ENCODE data around the gene SLC13A5. TPM values are rescaled to one million over a fixed set of nuclear protein-coding genes. Genes with fewer than 3 reads are reported as not detected.
"Not testable (repeated sequence)": the region's sequence is repeated elsewhere in the genome, so short reads cannot be mapped to it uniquely, and the experiment has no call there.

The SLC13A5 gene
- total and polyA plus RNA-seq, 5 experiments from 2014 or later = 0.43 TPM; not detected in 4

DNA sequence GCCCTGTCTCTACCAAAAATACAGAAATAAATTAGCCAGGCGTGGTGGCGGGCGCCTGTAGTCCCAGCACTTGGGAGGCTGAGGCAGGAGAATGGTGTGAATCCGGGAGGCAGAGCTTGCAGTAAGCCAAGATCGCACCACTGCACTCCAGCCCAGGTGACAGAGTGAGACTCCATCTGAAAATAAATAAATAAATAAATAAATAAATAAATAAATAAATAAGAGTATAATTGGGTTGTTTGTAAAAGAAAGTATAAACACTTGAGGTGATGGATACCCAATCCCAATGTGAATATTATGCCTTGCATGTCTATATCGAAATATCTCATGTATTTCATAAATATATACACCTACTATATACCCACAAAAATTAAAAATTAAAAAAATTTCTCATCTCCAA lies 33.5 kb upstream of the SLC13A5 start:
- H3K36me3 Mint-ChIP-seq, ATAC-seq, DNase-seq, H3K27ac Mint-ChIP-seq, H3K4me3 Mint-ChIP-seq, POLR2A ChIA-PET, H3K4me1 Mint-ChIP-seq: not testable (repeated sequence)
- Mint-ChIP-seq H3K27me3 (peaks cover 4 to 30% (median 11%) of the 10 kb centered on the region in 5 donors), H3K9me3 (peaks cover 0 to 11% (median 0%) of the 10 kb centered on the region in 9 donors)

GRCh38 chr17:6729531-6729930 lies 16.4 kb upstream of the SLC13A5 start:
- peaks cover 0 to 2% (median 0%) of the 10 kb centered on the region in 4 donors for H3K4me1 Mint-ChIP-seq
- ATAC-seq (no peak), DNase-seq (no peak)
- POLR2A ChIA-PET = no interaction called here
- H3K27me3 Mint-ChIP-seq = peaks cover 11 to 26% (median 14%) of the 10 kb centered on the region in 5 donors
- H3K27ac Mint-ChIP-seq = no peak overlapping the region
- no peak overlapping the region for H3K4me3 Mint-ChIP-seq
- H3K9me3 Mint-ChIP-seq = no peaks in the 10 kb centered on the region
- H3K36me3 Mint-ChIP-seq = no peaks in the 10 kb centered on the region

DNA sequence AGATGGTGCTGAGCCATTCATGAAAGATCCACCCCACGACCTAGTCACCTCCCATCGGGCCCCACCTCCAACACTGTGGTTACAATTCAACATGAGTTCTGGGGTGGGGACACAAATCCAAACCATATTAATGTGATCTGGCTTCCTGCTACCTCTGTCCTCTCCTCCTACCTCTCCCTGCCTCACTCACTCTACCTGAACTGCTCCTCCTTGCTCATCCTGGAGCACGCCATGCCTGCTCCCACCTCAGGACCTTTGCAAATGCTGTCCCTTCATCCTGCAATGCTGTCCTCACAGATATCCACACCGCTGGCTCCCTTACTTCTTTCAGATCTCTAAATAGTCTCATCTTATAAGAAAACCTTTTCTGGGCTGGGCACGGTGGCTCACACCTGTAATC lies 10.8 kb upstream of the SLC13A5 start:
- Mint-ChIP-seq H3K4me1 (peaks cover 0 to 4% (median 0%) of the 10 kb centered on the region in 4 donors), H3K4me3 (no peak overlapping the region), H3K36me3 (no peaks in the 10 kb centered on the region), H3K27ac (peak overlapping the region in 1 of 10 donors; percentile 35), H3K9me3 (no peaks in the 10 kb centered on the region), H3K27me3 (peaks cover 33 to 67% (median 47%) of the 10 kb centered on the region in 5 donors)
- DNase-seq (no peak), ATAC-seq (no peak)
- POLR2A ChIA-PET = interaction anchor here (0.7 kb wide), 1 partner anchor 89 kb away, joined by 3 read pairs; no protein-coding TSS in a partner anchor

DNA sequence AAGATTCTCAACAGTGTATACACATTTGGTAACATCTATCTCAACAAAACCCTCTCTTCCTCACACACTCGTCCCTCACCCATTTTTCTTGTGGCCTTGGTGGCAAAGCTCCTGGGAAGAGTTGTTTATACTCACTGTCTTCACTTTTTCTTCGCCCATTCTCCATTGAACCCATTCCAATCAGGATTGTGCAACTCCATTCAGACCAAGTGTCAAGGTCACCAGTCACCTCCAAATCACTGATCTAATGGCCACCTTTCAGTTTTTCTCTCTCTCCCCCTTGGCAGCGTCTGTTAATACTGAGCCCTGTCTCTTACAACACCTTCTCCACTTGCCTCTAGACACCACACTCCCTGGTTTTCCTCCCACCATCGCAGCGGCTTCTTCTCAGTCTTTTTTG lies 8.6 kb upstream of the SLC13A5 start:
- no peak for DNase-seq
- peaks cover 0 to 4% (median 0%) of the 10 kb centered on the region in 4 donors for H3K4me1 Mint-ChIP-seq
- POLR2A ChIA-PET = no interaction called here
- H3K36me3 Mint-ChIP-seq = peaks cover 0 to 2% (median 2%) of the 10 kb centered on the region in 3 donors
- peaks cover 37 to 75% (median 59%) of the 10 kb centered on the region in 5 donors for H3K27me3 Mint-ChIP-seq
- ATAC-seq = no peak
- H3K4me3 Mint-ChIP-seq = no peak overlapping the region
- no peak overlapping the region for H3K27ac Mint-ChIP-seq
- peaks cover 0 to 10% (median 0%) of the 10 kb centered on the region in 9 donors for H3K9me3 Mint-ChIP-seq

GRCh38 chr17:6716736-6717135 lies 3.6 kb upstream of the SLC13A5 start:
- ATAC-seq (no peak), DNase-seq (no peak)
- no peak overlapping the region for H3K27ac Mint-ChIP-seq
- peaks cover 10 to 23% (median 20%) of the 10 kb centered on the region in 4 donors for H3K4me1 Mint-ChIP-seq
- peaks cover 35 to 86% (median 62%) of the 10 kb centered on the region in 5 donors for H3K27me3 Mint-ChIP-seq
- POLR2A ChIA-PET = no interaction called here
- H3K4me3 Mint-ChIP-seq = no peak overlapping the region
- peaks cover 0 to 18% (median 4%) of the 10 kb centered on the region in 9 donors for H3K9me3 Mint-ChIP-seq
- peaks cover 0 to 13% (median 4%) of the 10 kb centered on the region in 3 donors for H3K36me3 Mint-ChIP-seq

DNA sequence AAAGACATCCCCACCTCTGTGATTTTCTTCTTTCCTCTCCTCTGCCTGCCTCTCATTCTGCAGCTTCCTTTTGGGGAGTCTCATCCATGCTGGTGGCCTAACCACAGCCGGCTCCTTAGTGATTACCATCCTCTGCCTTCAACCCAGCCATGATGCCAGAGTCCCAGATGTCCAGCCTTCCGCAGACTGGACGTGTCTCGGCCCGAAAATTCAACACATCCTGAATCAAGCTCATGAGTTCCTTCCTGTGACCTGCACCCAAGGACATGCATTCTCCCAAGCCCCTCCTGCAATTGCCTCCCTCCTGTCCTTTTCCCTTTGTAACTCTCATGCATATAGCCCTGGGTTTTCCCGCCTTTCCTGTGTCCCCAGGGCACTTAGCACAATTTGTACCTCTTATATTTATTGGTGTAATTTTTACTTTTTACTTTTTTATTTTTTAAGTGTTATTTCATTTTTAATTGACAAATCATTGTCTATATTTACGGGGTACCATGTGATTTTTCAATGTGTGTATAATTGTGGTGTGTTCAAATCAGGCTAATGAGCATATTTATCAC lies 1.2 kb upstream of the SLC13A5 start:
- Mint-ChIP-seq H3K9me3 (peaks cover 0 to 18% (median 4%) of the 10 kb centered on the region in 9 donors), H3K27me3 (peaks cover 36 to 86% (median 66%) of the 10 kb centered on the region in 5 donors), H3K36me3 (peaks cover 0 to 13% (median 4%) of the 10 kb centered on the region in 3 donors), H3K27ac (no peak overlapping the region), H3K4me1 (peaks cover 12 to 23% (median 22%) of the 10 kb centered on the region in 4 donors), H3K4me3 (peak overlapping the region in 9 of 10 donors; percentile 30 to 79 (median 67))
- ATAC-seq = no peak
- no peak for DNase-seq
- POLR2A ChIA-PET = no interaction called here

DNA sequence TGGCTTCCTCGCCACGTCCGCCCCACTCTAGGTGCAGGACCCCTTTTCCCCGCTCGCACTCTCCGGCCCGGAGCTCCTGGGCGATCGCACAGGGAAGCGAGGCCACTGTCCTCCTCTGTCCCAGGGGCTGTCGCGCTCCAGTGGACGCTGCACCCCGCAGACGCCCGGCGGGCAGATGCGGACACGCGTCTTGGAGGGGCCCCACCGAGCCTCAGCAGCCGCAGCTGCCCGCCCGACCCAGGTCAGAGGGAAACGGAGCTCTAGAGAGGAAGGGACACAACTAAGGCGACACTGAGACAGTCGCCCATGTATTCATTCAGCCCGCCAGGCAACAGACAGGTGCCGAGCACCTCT lies 726 bp upstream of the SLC13A5 start:
- Mint-ChIP-seq H3K27ac (no peak overlapping the region), H3K36me3 (peaks cover 0 to 13% (median 4%) of the 10 kb centered on the region in 3 donors), H3K4me1 (peaks cover 12 to 23% (median 22%) of the 10 kb centered on the region in 4 donors), H3K27me3 (peaks cover 37 to 86% (median 65%) of the 10 kb centered on the region in 5 donors), H3K4me3 (peak overlapping the region in 6 of 10 donors; percentile 19 to 79 (median 65)), H3K9me3 (peaks cover 0 to 18% (median 4%) of the 10 kb centered on the region in 9 donors)
- POLR2A ChIA-PET = no interaction called here
- DNase-seq = no peak
- ATAC-seq = no peak

GRCh38 chr17:6712854-6713129 lies 377 bp downstream of the SLC13A5 start:
- H3K4me1 Mint-ChIP-seq = peaks cover 12 to 23% (median 22%) of the 10 kb centered on the region in 4 donors
- peaks cover 0 to 13% (median 4%) of the 10 kb centered on the region in 3 donors for H3K36me3 Mint-ChIP-seq
- H3K27me3 Mint-ChIP-seq = peaks cover 42 to 92% (median 68%) of the 10 kb centered on the region in 5 donors
- POLR2A ChIA-PET = no interaction called here
- peaks cover 0 to 15% (median 4%) of the 10 kb centered on the region in 9 donors for H3K9me3 Mint-ChIP-seq
- ATAC-seq (no peak), DNase-seq (no peak)
- H3K4me3 Mint-ChIP-seq = peak overlapping the region in 9 of 10 donors; percentile 47 to 83 (median 68)
- H3K27ac Mint-ChIP-seq = no peak overlapping the region

GRCh38 chr17:6712058-6712853 lies 913 bp downstream of the SLC13A5 start:
- Mint-ChIP-seq H3K4me3 (peak overlapping the region in 9 of 10 donors; percentile 47 to 83 (median 70)), H3K27ac (no peak overlapping the region), H3K9me3 (peaks cover 0 to 11% (median 4%) of the 10 kb centered on the region in 9 donors), H3K27me3 (peaks cover 45 to 92% (median 69%) of the 10 kb centered on the region in 5 donors), H3K4me1 (peaks cover 12 to 23% (median 22%) of the 10 kb centered on the region in 4 donors), H3K36me3 (peaks cover 0 to 13% (median 2%) of the 10 kb centered on the region in 3 donors)
- ATAC-seq (no peak), DNase-seq (no peak)
- POLR2A ChIA-PET = no interaction called here

GRCh38 chr17:6711681-6712057 lies 1.5 kb downstream of the SLC13A5 start:
- Mint-ChIP-seq H3K36me3 (peaks cover 0 to 11% (median 2%) of the 10 kb centered on the region in 3 donors), H3K9me3 (peaks cover 0 to 7% (median 4%) of the 10 kb centered on the region in 9 donors), H3K27me3 (peaks cover 46 to 97% (median 72%) of the 10 kb centered on the region in 5 donors), H3K4me1 (peaks cover 12 to 23% (median 22%) of the 10 kb centered on the region in 4 donors), H3K4me3 (no peak overlapping the region), H3K27ac (no peak overlapping the region)
- no peak for ATAC-seq
- no peak for DNase-seq
- POLR2A ChIA-PET = no interaction called here

- no peak for ATAC-seq
- Mint-ChIP-seq H3K27me3 (peaks cover 44 to 96% (median 72%) of the 10 kb centered on the region in 5 donors), H3K4me3 (peak overlapping the region in 1 of 10 donors; percentile 60), H3K4me1 (peaks cover 12 to 23% (median 22%) of the 10 kb centered on the region in 4 donors), H3K36me3 (peaks cover 0 to 7% (median 2%) of the 10 kb centered on the region in 3 donors), H3K9me3 (peaks cover 0 to 4% (median 2%) of the 10 kb centered on the region in 9 donors), H3K27ac (no peak overlapping the region)
- POLR2A ChIA-PET = no interaction called here
- DNase-seq = no peak
Measured at GRCh38 chr17:6711081-6711674, 2.0 kb downstream of the SLC13A5 start.

DNA sequence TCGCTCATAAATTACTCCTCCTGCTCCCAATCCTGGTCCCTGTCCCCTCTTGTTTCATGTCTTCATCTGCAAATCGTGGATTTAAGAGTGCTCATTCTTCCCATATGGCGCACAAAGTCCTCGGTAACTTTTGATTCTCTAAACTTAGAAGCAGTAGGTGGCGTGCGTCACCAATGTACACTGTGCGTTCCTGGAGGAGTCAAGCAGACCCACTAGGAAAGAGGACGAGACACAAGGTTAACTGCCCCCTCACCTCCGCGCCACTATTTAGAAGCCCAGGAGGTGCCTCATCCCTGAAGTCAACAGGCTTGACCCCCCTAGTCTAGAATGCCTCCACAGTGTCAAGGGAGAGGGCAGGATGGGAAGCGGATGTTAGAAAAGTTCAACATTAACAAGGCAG lies 2.9 kb downstream of the SLC13A5 start:
- Mint-ChIP-seq H3K4me1 (peaks cover 12 to 23% (median 22%) of the 10 kb centered on the region in 4 donors), H3K36me3 (peaks cover 0 to 2% (median 0%) of the 10 kb centered on the region in 3 donors), H3K27ac (no peak overlapping the region), H3K27me3 (peaks cover 36 to 88% (median 67%) of the 10 kb centered on the region in 5 donors), H3K4me3 (no peak overlapping the region), H3K9me3 (peaks cover 0 to 3% (median 0%) of the 10 kb centered on the region in 9 donors)
- ATAC-seq = no peak
- DNase-seq = no peak
- POLR2A ChIA-PET = no interaction called here

Data from naive thymus-derived CD8-positive, alpha-beta T cell (primary cell).